ENCODE measurements around the gene OR2S2. TPM values are rescaled to one million over a fixed set of nuclear protein-coding genes. Genes with fewer than 3 reads are reported as not detected.

OR2S2 gene
- total RNA-seq, 1 experiment from 2014 or later = not detected

DNA sequence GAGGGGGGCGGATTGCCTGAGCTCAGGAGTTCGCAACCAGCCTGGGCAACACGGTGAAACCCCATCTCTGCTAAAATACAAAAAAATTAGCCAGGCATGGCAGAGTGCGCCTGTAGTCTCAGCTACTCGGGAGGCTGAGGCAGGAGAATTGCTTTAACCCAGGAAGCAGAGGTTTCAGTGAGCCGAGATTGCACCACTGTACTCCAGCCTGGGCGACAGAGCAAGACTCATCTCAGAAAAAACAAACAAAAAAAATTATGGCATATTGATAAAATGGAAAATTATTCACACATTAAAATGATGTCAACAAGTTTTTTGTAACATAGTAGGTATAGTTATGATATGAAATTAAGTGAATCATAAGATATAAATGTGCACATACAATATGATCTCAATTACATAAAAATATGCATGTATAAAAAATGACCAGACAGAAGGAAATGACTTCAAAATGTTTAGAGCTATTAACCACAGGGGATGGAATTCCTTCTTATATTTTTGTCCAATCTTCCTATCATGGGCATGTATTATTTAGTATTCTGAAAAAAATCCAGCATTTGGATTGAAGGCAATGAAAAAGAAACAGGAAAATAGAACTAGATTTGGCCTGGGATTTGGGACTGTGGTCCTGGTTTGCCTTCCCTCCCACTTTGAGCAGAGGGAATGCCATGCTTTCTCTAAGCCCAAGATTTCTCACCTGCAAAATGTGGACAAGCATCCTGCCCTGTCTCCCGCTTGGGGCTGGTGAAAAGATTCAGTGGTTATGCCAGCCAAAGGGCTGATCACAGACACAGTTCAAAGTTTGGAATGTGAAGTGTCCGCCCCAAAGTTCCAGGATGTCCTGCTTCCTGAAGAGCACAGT, 29.1 kb downstream of the OR2S2 start:
- no peak overlapping the region for H3K27ac ChIP-seq (ENCODE audit: low read length)
- ChIA-PET CTCF (no interaction called here), POLR2A (no interaction called here)
- no peaks in the 10 kb centered on the region for H3K27me3 ChIP-seq (ENCODE audit: control insufficient read depth, insufficient read depth, low read length)
- no peaks in the 10 kb centered on the region for H3K9me3 ChIP-seq (ENCODE audit: control insufficient read depth, insufficient read depth, low read depth, low read length)
- H3K4me3 ChIP-seq (ENCODE audit: low read depth in 2 of 2, low read length in 2 of 2) = no peak overlapping the region
- intact Hi-C loops (cut with micrococcal nuclease; ENCODE audit: unreplicated experiment) = no loop called here
- DNase-seq (ENCODE audit: low read depth, low spot score) (no peak), ATAC-seq (no peak)
- H3K36me3 ChIP-seq (ENCODE audit: control insufficient read depth, insufficient read depth, low read length) = no peaks in the 10 kb centered on the region
- TF ChIP-seq TCF7L2 (IDR thresholded peaks at IDR 0.05; ENCODE audit: low read depth, low read length) = no peak
- TF ChIP-seq, protein P1, sequence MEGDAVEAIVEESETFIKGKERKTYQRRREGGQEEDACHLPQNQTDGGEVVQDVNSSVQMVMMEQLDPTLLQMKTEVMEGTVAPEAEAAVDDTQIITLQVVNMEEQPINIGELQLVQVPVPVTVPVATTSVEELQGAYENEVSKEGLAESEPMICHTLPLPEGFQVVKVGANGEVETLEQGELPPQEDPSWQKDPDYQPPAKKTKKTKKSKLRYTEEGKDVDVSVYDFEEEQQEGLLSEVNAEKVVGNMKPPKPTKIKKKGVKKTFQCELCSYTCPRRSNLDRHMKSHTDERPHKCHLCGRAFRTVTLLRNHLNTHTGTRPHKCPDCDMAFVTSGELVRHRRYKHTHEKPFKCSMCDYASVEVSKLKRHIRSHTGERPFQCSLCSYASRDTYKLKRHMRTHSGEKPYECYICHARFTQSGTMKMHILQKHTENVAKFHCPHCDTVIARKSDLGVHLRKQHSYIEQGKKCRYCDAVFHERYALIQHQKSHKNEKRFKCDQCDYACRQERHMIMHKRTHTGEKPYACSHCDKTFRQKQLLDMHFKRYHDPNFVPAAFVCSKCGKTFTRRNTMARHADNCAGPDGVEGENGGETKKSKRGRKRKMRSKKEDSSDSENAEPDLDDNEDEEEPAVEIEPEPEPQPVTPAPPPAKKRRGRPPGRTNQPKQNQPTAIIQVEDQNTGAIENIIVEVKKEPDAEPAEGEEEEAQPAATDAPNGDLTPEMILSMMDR (IDR thresholded peaks at IDR 0.05) = no peak
- peaks cover 4% of the 10 kb centered on the region for H3K4me1 ChIP-seq (ENCODE audit: control insufficient read depth, insufficient read depth, low read length)
- in situ Hi-C loops (cut with HindIII; ENCODE audit: low pct_unique_long_range_greater_than_20kb, low sequenced_read_pairs) = no loop called here
- BruUV-seq (replicated peaks) = no TSS peak

DNA sequence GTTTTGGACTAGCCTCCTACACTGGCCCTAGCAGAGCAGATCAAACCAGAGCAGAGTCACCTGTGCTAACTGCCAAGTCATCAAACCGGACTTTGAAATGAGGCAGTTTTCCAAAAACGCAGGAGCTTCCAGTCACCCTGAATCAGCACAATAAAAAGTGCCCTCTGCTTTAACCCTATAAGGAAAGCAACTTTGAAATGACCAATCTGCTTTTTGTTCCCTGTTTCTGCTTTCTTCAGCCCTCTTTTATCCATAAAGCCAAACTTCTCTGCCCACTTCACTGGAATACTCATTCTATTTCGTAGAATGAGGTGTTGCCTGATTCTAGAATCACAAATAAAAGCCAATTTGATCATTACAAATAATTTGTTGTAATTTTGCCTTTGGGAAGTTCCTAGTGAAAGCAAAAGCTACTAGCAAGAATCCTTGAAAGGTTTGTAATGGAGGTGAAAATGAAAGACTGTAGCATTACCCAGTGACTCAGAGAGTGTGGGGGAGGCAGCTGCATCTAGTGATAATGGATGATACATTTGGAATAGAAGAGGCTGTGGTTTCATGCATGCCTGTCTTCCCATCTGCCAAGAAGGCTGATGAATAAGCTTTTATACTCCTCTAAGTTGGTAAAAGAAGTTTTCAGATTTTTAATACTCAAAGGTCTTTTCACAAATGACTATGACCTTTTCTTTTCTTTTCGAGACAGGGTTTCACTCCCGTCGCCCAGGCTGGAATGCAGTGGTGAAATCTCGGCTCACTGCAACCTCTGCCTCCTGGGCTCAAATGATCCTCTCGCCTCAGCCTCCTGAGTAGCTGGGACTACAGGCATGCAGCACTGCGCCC, 33.8 kb downstream of the OR2S2 start:
- H3K4me1 ChIP-seq (ENCODE audit: control insufficient read depth, insufficient read depth, low read length) = peaks cover 5% of the 10 kb centered on the region
- DNase-seq (ENCODE audit: low read depth, low spot score) (no peak), ATAC-seq (peak; percentile 83)
- no peaks in the 10 kb centered on the region for H3K9me3 ChIP-seq (ENCODE audit: control insufficient read depth, insufficient read depth, low read depth, low read length)
- ChIA-PET POLR2A (interaction anchor here (0.5 kb wide), 1 partner anchor 1145 kb away, joined by 4 read pairs; no protein-coding TSS in a partner anchor), CTCF (interaction anchor here (0.5 to 0.6 kb wide), 3 partner anchors 12 to 240 kb away, joined by 3 to 5 read pairs (median 4); no protein-coding TSS in a partner anchor)
- H3K27me3 ChIP-seq (ENCODE audit: control insufficient read depth, insufficient read depth, low read length) = no peaks in the 10 kb centered on the region
- no peaks in the 10 kb centered on the region for H3K36me3 ChIP-seq (ENCODE audit: control insufficient read depth, insufficient read depth, low read length)
- no peak overlapping the region for H3K4me3 ChIP-seq (ENCODE audit: low read depth in 2 of 2, low read length in 2 of 2)
- BruUV-seq (replicated peaks) = no TSS peak
- intact Hi-C loops (cut with micrococcal nuclease; ENCODE audit: unreplicated experiment) = no loop called here
- peak overlapping the region; percentile 46; the same call in 1 of the 2 replicates for H3K27ac ChIP-seq (ENCODE audit: low read length)
- in situ Hi-C loops (cut with HindIII; ENCODE audit: low pct_unique_long_range_greater_than_20kb, low sequenced_read_pairs) = loop anchor here (5.0 kb wide), 1 partner anchor 98 kb away; no protein-coding TSS in a partner anchor
- TF ChIP-seq SIN3A (IDR thresholded peaks at IDR 0.05; ENCODE audit: borderline replicate concordance, insufficient read depth, low read depth, low read length) (no peak), POLR2AphosphoS5 (IDR thresholded peaks at IDR 0.05; ENCODE audit: low read depth, low read length) (no peak), TCF7L2 (IDR thresholded peaks at IDR 0.05; ENCODE audit: low read depth, low read length) (no peak)
- TF ChIP-seq, protein P2, sequence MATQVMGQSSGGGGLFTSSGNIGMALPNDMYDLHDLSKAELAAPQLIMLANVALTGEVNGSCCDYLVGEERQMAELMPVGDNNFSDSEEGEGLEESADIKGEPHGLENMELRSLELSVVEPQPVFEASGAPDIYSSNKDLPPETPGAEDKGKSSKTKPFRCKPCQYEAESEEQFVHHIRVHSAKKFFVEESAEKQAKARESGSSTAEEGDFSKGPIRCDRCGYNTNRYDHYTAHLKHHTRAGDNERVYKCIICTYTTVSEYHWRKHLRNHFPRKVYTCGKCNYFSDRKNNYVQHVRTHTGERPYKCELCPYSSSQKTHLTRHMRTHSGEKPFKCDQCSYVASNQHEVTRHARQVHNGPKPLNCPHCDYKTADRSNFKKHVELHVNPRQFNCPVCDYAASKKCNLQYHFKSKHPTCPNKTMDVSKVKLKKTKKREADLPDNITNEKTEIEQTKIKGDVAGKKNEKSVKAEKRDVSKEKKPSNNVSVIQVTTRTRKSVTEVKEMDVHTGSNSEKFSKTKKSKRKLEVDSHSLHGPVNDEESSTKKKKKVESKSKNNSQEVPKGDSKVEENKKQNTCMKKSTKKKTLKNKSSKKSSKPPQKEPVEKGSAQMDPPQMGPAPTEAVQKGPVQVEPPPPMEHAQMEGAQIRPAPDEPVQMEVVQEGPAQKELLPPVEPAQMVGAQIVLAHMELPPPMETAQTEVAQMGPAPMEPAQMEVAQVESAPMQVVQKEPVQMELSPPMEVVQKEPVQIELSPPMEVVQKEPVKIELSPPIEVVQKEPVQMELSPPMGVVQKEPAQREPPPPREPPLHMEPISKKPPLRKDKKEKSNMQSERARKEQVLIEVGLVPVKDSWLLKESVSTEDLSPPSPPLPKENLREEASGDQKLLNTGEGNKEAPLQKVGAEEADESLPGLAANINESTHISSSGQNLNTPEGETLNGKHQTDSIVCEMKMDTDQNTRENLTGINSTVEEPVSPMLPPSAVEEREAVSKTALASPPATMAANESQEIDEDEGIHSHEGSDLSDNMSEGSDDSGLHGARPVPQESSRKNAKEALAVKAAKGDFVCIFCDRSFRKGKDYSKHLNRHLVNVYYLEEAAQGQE (IDR thresholded peaks at IDR 0.05; ENCODE audit: insufficient read depth in 1 of 2, low read depth in 2 of 2, low read length in 1 of 2) = no peak
- TF ChIP-seq, protein P1 (IDR thresholded peaks at IDR 0.05) = no peak
